ENCODE measurements around the gene ROCK2. TPM values are rescaled to one million over a fixed set of nuclear protein-coding genes. Genes with fewer than 3 reads are reported as not detected.
A peak's percentile ranks its signal among the peaks of the same experiment; 100 is the strongest.

Gene ROCK2
- total RNA-seq, 1 donor from 2014 or later = 34.2 TPM

DNA sequence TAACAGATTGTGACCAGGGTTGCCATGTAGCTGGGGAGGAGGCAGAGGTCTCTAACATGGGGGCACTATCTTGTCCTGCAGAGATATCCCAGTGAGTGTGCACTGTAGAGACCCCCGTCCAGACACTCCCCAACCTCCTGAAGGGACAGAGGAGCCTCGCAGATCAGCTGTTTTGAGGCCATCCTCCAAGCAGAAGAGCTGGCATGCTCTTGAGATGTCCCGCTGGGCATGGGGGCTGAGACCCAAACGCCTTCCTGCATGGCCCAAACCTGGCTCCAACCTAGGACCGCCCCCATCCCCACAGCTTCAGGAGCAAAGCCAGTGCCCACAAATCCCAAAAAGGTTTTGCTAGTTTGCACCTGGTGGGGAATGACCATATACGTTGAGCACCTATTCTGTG is 191.8 kb downstream of the ROCK2 start:
- no peak for DNase-seq
- ATAC-seq = no peak
- intact Hi-C loops (cut with micrococcal nuclease) = no loop called here

DNA sequence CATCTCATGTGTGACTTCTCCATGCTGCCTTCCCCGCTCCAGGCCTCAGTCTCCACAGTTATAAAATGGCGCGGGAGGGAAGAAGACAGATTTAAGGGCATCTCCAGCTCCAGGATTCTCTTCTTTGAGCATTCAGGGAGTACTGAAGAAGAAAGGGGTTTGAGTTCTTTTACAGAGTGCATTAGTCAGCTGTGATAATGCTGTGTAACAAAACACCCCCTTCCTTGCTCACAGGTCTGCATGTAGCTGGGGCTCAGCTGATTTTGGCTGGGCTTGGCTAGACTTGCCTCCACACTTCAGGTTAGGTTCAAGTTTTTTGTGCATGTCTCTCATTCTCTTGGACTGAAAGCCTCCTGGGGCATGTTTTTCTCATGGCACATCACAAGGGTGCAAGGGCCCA is 197.2 kb downstream of the ROCK2 start:
- DNase-seq (no peak), ATAC-seq (no peak)
- intact Hi-C loops (cut with micrococcal nuclease) = no loop called here

DNA sequence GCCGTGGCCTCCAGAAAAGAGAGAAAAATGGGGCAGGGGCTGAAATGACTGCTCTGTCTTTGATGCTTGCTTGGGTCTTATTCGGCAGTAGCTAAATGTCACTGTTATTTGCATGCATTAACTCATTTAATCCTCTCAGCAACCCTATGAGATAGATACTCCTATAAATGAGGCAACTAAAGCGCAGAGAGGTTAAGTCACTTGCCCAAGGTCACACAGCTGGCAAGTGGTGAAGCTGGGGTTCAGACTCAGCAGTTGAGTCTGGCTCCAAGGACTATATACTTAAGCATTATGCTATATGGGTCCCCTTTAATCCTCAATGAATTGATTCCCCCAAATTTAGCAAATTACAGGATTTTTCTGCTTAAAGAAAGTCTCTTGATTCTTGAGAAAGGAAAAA is 198.4 kb downstream of the ROCK2 start:
- no peak for ATAC-seq
- no peak for DNase-seq
- intact Hi-C loops (cut with micrococcal nuclease) = no loop called here

DNA sequence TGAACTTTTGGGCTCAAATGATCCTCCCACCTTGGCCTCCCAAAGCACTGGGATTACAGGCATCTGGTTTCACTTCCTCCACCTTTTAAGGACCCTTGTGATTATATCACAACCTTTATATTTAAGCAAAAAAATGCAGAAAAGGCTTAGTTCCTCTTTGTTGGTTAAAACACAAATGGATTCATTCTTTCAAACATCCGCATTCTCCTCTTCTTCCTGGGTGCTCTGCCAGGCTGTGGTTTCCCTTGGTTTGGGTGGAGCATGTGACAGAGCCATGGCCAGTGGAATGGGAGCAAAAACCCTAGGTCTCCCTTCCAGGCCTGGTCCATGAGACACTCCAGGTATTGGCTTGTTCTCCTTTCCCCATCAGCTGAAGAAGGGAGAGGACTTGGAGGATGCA is 199.1 kb downstream of the ROCK2 start:
- no peak for DNase-seq
- intact Hi-C loops (cut with micrococcal nuclease) = no loop called here
- ATAC-seq = no peak

DNA sequence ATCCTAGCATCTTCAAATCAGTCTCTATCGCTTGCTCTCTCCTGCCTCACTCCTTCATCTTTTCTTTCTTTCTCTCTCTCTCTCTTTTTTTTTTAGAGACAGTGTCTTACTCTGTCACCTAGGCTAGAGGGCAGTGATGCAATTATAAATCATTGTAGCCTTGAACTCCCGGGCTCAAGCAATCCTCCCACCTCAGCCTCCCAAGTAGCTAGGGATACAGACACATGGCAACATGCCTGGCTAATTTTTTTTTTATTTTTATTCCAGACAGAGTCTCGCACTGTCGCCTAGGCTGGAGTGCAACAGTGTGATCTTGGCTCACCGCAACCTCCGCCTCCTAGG is 199.7 kb downstream of the ROCK2 start:
- intact Hi-C loops (cut with micrococcal nuclease) = no loop called here
- ATAC-seq (no peak), DNase-seq (no peak)

DNA sequence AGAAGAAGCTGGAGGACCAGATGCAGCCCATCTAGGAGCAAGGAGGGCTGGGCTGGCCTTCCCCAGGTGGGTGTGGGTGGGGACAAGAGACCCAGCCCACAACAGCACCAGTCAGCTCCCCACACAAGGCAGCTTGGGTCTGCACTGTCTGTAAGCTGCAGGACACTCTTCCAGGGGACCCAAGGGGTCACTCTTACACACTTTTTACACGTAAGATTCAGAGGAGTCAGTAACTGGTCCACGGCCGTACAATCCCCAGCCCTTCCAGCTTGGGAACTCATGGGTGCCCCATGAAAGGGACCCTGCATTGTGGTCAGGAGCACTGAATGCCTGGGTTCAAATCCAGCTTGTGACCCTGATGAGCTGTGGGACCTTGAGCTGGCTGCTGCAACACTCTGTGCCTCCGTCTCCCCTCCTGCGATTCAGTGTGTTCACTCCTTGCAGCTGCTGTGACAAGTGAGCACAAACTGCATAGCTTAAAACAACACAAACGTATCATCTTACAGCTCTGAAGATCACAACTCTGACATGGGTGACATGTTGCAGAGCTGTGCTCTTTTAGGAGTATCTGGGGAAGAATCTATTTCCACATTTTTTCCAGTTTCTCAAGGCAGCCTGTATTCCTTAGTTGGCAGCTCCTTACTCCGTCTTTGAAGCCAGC is 200.2 kb downstream of the ROCK2 start:
- ATAC-seq (no peak), DNase-seq (no peak)

DNA sequence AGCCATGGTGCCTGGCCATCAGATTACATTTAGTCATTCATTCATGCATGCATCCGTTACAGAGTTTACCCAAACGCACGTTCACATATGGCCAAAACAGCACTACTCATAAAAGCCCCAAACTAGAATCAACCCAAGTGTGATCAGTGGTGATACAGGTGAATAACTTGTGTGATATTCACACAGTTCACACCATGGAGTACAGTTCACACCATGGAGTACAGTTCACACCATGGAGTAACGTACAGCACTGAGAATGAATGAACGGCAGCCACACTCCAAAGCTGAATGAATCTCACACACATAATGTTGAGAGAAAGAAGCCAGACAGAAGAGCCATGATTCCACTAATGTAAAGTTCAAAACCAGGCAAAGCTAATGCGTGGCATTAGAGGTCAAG is 201.4 kb downstream of the ROCK2 start:
- DNase-seq = no peak
- intact Hi-C loops (cut with micrococcal nuclease) = no loop called here
- ATAC-seq = no peak

More for the DNA sequence above, 200.2 kb downstream of the ROCK2 start:
- intact Hi-C loops (cut with micrococcal nuclease) = no loop called here

DNA sequence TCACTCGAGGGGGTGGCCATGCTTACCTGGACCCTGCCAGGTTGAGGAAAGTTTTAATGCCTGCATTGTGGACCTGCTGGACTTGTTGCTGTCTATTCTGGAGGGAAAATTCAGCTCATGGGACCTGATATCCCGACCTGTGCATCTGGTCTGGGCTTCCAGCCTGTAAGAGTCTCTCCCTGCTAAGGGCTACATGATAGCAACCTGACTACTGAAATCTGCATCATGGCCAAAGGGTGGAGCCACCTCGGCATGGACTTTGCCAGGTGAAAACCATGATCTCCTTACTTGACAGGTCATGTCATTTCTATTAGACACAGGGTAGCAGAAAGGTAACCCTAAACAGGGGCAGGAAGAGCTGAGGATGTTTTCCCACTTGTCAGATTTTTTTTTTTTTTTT is 202.1 kb downstream of the ROCK2 start:
- DNase-seq (no peak), ATAC-seq (no peak)
- intact Hi-C loops (cut with micrococcal nuclease) = no loop called here

DNA sequence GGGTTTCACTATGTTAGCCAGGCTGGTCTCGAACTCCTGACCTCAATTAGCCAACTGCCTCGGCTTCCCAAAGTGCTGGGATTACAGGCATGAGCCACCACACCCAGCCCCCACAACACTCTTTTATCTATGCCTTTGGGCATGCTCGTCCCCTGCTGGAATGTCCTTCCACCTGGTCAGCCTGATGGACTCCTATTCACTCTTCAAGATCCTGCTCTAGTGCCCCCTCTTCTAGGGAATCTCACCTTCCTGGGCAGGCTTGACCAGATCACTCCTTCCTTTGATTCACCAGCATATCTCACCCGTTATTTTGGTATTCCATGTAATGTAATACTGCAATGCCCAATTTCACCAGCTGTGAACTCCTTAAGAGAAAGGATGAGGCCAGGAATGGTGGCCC is 203.1 kb downstream of the ROCK2 start:
- no peak for DNase-seq
- ATAC-seq = no peak
- intact Hi-C loops (cut with micrococcal nuclease) = no loop called here

DNA sequence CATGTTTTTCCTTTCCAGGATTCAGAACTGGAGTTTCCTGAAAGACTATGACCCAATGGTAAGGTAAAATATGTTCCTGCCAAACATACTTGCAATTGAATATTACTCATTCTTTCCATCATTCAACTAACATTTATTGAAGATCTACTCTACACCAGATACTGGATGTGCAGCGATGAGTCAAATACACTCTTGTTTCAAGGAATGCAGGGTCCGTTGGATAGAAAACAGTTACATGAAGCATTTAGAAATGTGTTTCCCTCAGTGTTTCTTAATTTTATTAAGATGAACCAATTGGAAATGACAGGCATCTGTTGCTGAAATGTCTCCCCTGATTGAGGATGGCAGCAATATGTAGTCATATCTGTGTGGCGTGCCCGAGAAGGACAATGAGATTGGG is 203.9 kb downstream of the ROCK2 start:
- intact Hi-C loops (cut with micrococcal nuclease) = no loop called here
- DNase-seq (no peak), ATAC-seq (no peak)

DNA sequence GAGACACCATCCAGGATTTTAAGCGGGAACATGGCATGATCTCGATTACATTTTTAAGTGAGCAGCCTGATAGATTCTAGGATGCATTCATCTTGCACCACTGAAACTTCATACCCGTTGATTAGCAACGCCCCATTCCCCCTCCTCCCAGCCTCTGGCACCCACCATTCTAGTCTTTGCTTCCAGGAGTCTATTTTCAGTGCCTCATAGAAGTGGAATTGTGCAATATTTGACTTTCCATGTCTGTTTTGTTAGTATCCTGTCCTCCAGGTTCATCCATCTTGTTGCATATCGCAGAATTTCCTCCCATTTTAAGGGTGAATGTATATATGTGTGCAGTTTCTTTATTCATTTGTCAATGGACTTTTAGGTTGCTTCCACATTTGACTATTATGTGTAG is 210.1 kb downstream of the ROCK2 start:
- no peak for DNase-seq
- no peak for ATAC-seq
- intact Hi-C loops (cut with micrococcal nuclease) = no loop called here

DNA sequence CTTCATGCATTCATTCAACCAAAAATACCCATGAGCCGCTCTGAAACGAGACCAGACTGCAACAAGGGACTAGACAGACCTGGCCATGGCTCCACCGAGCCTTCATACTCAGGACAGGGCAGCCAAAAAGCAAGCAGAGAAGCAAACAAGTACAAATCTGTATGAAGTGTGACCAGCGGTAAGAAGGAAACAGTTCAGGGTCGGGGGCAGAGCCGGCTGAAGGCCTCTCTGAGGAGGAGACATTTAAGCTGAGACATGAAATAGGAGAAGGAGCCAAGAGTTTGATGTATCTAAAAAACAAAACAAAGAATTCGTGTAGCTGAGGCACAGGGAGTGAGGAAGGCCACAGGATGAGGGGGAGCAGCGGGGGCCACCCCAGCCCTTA is 210.5 kb downstream of the ROCK2 start:
- ATAC-seq (no peak), DNase-seq (no peak)
- intact Hi-C loops (cut with micrococcal nuclease) = no loop called here

DNA sequence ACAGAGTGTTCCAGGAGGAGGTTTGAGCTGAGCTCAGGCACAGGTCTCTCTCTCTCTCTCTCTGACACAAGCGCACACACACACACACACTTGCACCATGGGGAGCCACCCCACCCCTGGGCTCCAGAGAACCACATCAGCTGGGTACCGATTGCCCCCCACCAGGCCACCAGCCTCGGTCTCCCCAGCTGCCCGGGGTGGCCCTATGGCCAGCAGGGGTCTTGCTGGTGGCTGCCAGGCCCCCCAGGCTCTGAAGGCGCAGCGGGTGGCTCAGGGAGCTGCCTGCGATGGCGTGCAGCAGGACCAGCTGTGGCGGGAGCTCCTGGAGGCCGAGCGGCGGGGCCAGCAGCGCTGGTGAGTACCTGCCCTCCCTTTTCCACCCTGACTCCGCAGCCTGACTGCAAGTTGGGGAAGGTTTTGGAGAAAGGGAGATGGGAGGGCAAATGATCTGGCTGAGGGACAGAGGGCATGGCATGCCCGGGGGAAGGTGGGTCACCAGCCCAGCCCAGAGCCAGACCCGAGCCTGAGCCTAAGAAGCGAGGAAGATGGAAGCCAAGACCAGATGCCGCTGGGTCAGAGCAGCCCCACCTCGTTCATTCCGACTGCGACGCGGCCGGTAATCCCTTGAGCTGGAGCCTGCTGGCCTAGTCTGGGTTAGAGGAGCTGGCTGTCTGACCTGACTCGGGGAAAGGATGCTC is 211.0 kb downstream of the ROCK2 start:
- ATAC-seq = peak; percentile 28
- intact Hi-C loops (cut with micrococcal nuclease) = no loop called here
- DNase-seq = no peak

DNA sequence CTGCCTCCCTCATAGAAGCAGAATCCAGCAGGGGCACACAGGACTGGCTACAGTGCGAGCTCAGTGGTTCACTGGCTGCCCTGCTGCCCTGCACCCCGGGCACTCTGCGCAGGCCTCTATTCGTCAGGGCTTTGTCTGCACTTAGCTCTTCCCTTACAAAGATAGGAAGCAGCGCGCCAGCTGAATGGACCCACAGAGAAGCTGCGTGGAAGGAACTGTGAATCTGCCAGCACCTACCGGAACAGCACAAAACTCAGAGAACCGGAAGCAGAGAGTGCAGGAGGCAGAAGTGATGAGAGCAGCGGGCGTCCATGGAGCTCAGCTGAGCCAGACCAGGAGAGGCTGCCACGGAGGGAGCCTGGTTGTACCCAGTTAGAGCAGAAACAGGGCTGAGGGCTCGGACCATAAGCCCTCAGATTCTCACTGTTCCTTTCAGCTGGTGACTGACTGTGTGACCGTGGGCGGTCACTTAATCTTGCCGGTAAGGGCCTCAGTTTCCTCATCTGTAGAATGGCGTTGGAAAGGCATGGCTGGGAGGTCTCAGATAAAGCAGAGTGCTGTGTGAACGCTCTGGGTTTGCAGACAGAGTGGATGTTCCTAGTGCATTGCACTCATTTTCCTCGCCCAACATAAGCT is 212.3 kb downstream of the ROCK2 start:
- DNase-seq (no peak), ATAC-seq (no peak)
- intact Hi-C loops (cut with micrococcal nuclease) = no loop called here

DNA sequence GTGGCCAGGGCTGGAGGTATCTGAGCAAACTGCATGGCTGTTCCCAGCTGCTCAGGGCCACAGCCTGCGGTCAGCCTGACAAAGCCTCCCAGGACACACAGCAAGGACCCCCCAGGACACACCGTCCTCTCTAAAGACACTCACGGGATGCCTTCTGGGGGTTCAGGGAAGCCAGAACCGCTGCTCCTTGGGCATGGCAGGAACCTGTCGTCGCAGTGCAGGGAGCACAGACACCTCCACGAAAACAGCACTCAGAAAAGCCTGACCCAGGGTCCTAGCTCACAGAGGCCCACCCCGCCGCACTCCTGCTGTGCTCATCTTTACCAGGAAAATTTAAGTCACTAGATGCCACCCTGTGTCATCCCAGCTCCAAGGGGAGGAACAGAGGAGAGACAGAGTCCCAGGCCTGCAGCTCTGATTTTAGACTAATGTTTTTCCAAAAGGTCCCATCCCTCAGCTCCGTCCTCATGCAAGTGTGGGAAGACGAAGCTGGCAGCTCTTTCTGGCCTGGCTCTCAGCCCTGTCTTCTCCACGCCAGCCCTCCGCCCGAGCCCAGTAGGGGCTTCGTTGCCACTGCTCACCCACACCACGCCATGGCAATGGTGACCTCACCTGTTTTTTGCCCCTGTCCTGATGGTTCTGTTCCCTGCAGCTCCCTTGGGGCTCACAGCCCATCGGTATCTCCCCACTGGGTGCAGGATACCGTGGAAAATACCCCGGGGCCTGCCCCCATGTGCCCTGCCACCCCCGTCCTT is 213.1 kb downstream of the ROCK2 start:
- no peak for ATAC-seq

More for the DNA sequence above, 213.1 kb downstream of the ROCK2 start:
- no peak for DNase-seq
- intact Hi-C loops (cut with micrococcal nuclease) = no loop called here

Other genes starting within 250 kb of the ROCK2 start
- 6.8 TPM for gene SLC66A3, start 189.2 kb downstream of the ROCK2 start, total RNA-seq
- gene E2F6, start 121.5 kb upstream of the ROCK2 start, total RNA-seq = 12.6 TPM
- 8.2 TPM for gene GREB1, start 189.4 kb upstream of the ROCK2 start, total RNA-seq

Measured in left ventricle myocardium superior (tissue), 1 donor.